K562 (cell line): ENCODE results near the gene COMP. TPM values are rescaled to one million over a fixed set of nuclear protein-coding genes. Genes with fewer than 3 reads are reported as not detected.

Experiments
- ATAC-seq: fragments of 200-7000 bp; cut with Tn5 transposase; 3 replicates; pipeline ENCODE4 v1.9.1; 2020; ENCODE audit warnings: moderate library complexity
- BruUV-seq: library from RNA; stranded (reverse); fragments of 400-500 nt; replicated peaks from 2 replicates; lab custom pipeline; 2021; lab: Mats Ljungman, UMichigan
- CTCF ChIA-PET: fragments of 300-600 bp; formaldehyde crosslinking; extraction: SDS; loops from one replicate; lab custom pipeline; 2021; ENCODE audit warnings: low intra/inter-chr PET ratio; lab: Yijun Ruan, JAX
- POLR2A ChIA-PET: fragments of 300-600, 350-650 bp; sonication (Branson Sonifier 250); formaldehyde crosslinking; extraction: SDS; loops from one replicate; lab custom pipeline; 2021; ENCODE audit warnings: antibody characterized with exemption, inconsistent platforms; lab: Yijun Ruan, JAX
- DNase-seq, 4 experiments: peaks; one replicate each; pipeline versions ENCODE4 v3.0.0 to v3.0.0-alpha.2; 2011 to 2018; ENCODE audit warnings: low spot score in 3 of 4, mixed read lengths in 3 of 4; ENCODE audit errors: extremely low read depth in 1 of 4
- FAIRE-seq: peaks from 2 replicates; lab custom pipeline; 2011; peaks lifted over from hg19 to GRCh38; lab: Jason Lieb, UNC
- H2AFZ ChIP-seq: 2 replicates; pipeline ENCODE4 v1.6.0; 2011; ENCODE audit warnings: low read depth, low read length, control low read depth, inconsistent platforms
- H3K27ac ChIP-seq: fragments of 200-600 bp; 3 replicates; pipeline ENCODE4 v1.8.0; 2011; ENCODE audit warnings: low read depth, mild to moderate bottlenecking, control low read depth, inconsistent platforms, low read length, moderate library complexity, mixed read lengths; ENCODE audit errors: extremely low read depth
- H3K27me3 ChIP-seq, 2 experiments: fragments of 300-600 bp in 1 of 2; 2 replicates in 1 of 2; 3 replicates in 1 of 2; pipeline versions ENCODE4 v1.6.0 to v1.8.0; 2011; ENCODE audit warnings: inconsistent platforms in 2 of 2, low read length in 2 of 2, mild to moderate bottlenecking in 1 of 2, mixed read lengths in 1 of 2, moderate library complexity in 1 of 2; ENCODE audit not compliant: control insufficient read depth in 2 of 2, insufficient read depth in 2 of 2
- H3K36me3 ChIP-seq: fragments of 300-600 bp; 3 replicates; pipeline ENCODE4 v1.8.0; 2011; ENCODE audit warnings: mild to moderate bottlenecking, low read length, inconsistent platforms; ENCODE audit not compliant: control insufficient read depth, insufficient read depth
- H3K4me1 ChIP-seq, 2 experiments: fragments of 200-600 bp in 1 of 2; replicated peaks in 1 of 2; 2 replicates in 1 of 2; 3 replicates in 1 of 2; pipeline versions ENCODE4 v1.5.1 to v1.8.0; 2011; ENCODE audit warnings: inconsistent platforms in 2 of 2, low read length in 2 of 2, mild to moderate bottlenecking in 1 of 2, mixed read lengths in 1 of 2, moderate library complexity in 1 of 2; ENCODE audit not compliant: control insufficient read depth in 2 of 2, insufficient read depth in 2 of 2
- H3K4me2 ChIP-seq: 2 replicates; pipeline ENCODE4 v1.6.1; 2011; ENCODE audit warnings: low read length, control low read depth, inconsistent platforms, mixed read lengths; ENCODE audit not compliant: insufficient read depth
- H3K4me3 ChIP-seq: fragments of 200-600 bp; sonication (generic), shearing (Covaris generic); 2 replicates; pipeline ENCODE4 v1.5.1; 2016; ENCODE audit warnings: control low read depth, inconsistent platforms
- H3K79me2 ChIP-seq: fragments of 200-600 bp; 3 replicates; pipeline ENCODE4 v1.8.0; 2011; ENCODE audit warnings: low read length, inconsistent platforms; ENCODE audit not compliant: control insufficient read depth, insufficient read depth
- H3K9ac ChIP-seq, 2 experiments: 2 replicates each; pipeline versions ENCODE4 v1.6.0 to v1.6.1; 2011; ENCODE audit warnings: low read depth in 2 of 2, low read length in 2 of 2, control low read depth in 1 of 2, inconsistent platforms in 1 of 2, mild to moderate bottlenecking in 1 of 2, mixed read lengths in 1 of 2; ENCODE audit not compliant: insufficient read depth in 1 of 2
- H3K9me1 ChIP-seq: one replicate; pipeline ENCODE4 v1.6.0; 2011; ENCODE audit warnings: inconsistent platforms, mild to moderate bottlenecking, low read length, moderate library complexity; ENCODE audit not compliant: control insufficient read depth, insufficient read depth
- H3K9me3 ChIP-seq: replicated peaks from 2 replicates; pipeline ENCODE4 v1.5.1; 2011; ENCODE audit warnings: low read depth, low read length, inconsistent platforms; ENCODE audit not compliant: control insufficient read depth, insufficient read depth
- H4K20me1 ChIP-seq: replicated peaks from 2 replicates; pipeline ENCODE4 v1.6.1; 2011; ENCODE audit warnings: low read length, inconsistent platforms, mixed read lengths; ENCODE audit not compliant: control insufficient read depth, insufficient read depth
- RCOR1 ChIP-seq, 2 experiments: IDR thresholded peaks; 2 replicates each; pipeline ENCODE4 v1.6.1; 2012; ENCODE audit warnings: low read depth in 2 of 2, low read length in 2 of 2, borderline replicate concordance in 1 of 2, improper control_type of control experiment in 1 of 2
- ZFP36 ChIP-seq: fragments of 150-350 bp; IDR thresholded peaks from 2 replicates; pipeline ENCODE4 v1.6.1; 2018; ENCODE audit warnings: low read length, low read depth; ENCODE audit not compliant: partially characterized antibody
- WGBS: fragments of 100-300 bp; shearing (Covaris generic); methylation state at CpG from one replicate; pipeline ENCODE4 v1.1.6; 2016; ENCODE audit warnings: low coverage, mixed read lengths; ENCODE audit not compliant: insufficient coverage; ENCODE audit errors: missing lambda C conversion rate; 5-methylcytosine and 5-hydroxymethylcytosine counted together
- in situ Hi-C: fragments of 300-500 bp; cut with MboI; formaldehyde crosslinking; loops from 4 replicates; pipeline ENCODE4 v1.15.0; 2018; ENCODE audit warnings: inconsistent platforms, mixed read lengths
- intact Hi-C: fragments of 100-400 bp; cut with micrococcal nuclease; formaldehyde crosslinking; loops from 2 replicates; pipeline ENCODE4 v1.14.2; 2022
- polyA plus RNA-seq, 8 experiments: library from polyadenylated mRNA; depleted of rRNA in 4 of 8; stranded (reverse) in 5 of 8; unstranded in 3 of 8; fragments of >200 nt; fragmentation: Nextera tagmentation in 2 of 8; fragmentation: Illumina TruSeq in 1 of 8; extraction: Ambion mirVana in 2 of 8; extraction: Trizol in 1 of 8; gene quantifications; 2 replicates each; pipeline versions ENCODE4 v1.2.1 to v1.2.3, GENCODE V29; 2011 to 2014; ENCODE audit warnings: inconsistent platforms in 1 of 8, missing spikeins in 1 of 8
- total RNA-seq, 7 experiments: library from RNA; depleted of rRNA in 6 of 7; stranded (reverse); fragments of >200 nt in 6 of 7; fragmentation: Illumina TruSeq in 2 of 7; extraction: Trizol in 2 of 7; gene quantifications; 2 replicates each; pipeline versions ENCODE4 v1.2.1 to v1.2.3, GENCODE V29; 2011 to 2021; ENCODE audit warnings: low replicate concordance in 1 of 7

COMP gene
- total and polyA plus RNA-seq, 9 of the 15 experiments (the other 6 are each of a cell fraction or from before 2014, with no cell fraction given) = 0.07 TPM; not detected in 8

- no peak for FAIRE-seq
- Histone ChIP-seq H4K20me1 (peaks cover 25% of the 10 kb centered on the region), H3K9me1 (no peaks in the 10 kb centered on the region), H3K36me3 (no peaks in the 10 kb centered on the region), H3K79me2 (no peaks in the 10 kb centered on the region), H3K9me3 (no peaks in the 10 kb centered on the region; the same call in 1 of the 2 replicates), H3K4me1 (peaks cover 0 to 51% of the 10 kb centered on the region in 2 experiments; a peak in 4 of 5 replicates), H3K27ac (no peak overlapping the region), H3K4me2 (no peak overlapping the region), H3K4me3 (no peak overlapping the region), H2AFZ (no peak overlapping the region), H3K27me3 (peaks cover 9 to 25% of the 10 kb centered on the region in 2 experiments; a peak in 4 of 5 replicates), H3K9ac (no peak overlapping the region)
- BruUV-seq = no TSS peak
- in situ Hi-C loops = no loop called here
- intact Hi-C loops = loop anchor here (5.0 kb wide), 2 partner anchors 97 to 217 kb away; no protein-coding TSS in a partner anchor
- CTCF ChIA-PET = no interaction called here
- TF ChIP-seq ZFP36 (peak; percentile 16), RCOR1 (IDR thresholded peaks at IDR 0.05; ENCODE audit: borderline replicate concordance in 1 of 2, low read depth in 2 of 2, low read length in 2 of 2) (no peak)
- POLR2A ChIA-PET = interaction anchor here (0.8 to 1.2 kb wide), 2 partner anchors 13 to 14 kb away, joined by 3 read pairs; no protein-coding TSS in a partner anchor
- no peak for ATAC-seq
- no peak for DNase-seq
- 52% methylated on average over 11 of the region's 15 CpGs for WGBS
These were observed 21.0 kb downstream of the COMP start for GRCh38 chr19:18769989-18770528.
